GM20431 (cell line): ENCODE results near the gene NAGLU.

Experiments used
- in situ Hi-C: fragments of 300-500 bp; cut with MseI, MboI; formaldehyde crosslinking; loops from one replicate; pipeline ENCODE4 v1.15.0; 2020; ENCODE audit warnings: low sequenced_read_pairs; ENCODE audit not compliant: unreplicated experiment

NAGLU gene

DNA sequence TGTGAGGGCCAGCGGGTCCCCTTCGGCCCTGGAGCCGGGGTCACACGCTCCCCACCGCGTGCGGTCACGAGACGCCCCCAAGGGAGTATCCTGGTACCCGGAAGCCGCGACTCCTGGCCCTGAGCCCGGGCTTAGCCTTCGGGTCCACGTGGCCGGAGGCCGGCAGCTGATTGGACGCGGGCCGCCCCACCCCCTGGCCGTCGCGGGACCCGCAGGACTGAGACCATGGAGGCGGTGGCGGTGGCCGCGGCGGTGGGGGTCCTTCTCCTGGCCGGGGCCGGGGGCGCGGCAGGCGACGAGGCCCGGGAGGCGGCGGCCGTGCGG is at the start of gene NAGLU:
TSS of gene NAGLU (plus strand) at position 194 of the 324 bp plus-strand sequence. CDS start at position 226, 32 bp downstream.
- in situ Hi-C loops, result no loop called here

- in situ Hi-C loops, result no loop called here
Observed at GRCh38 chr17:42488032-42488431, 48.0 kb upstream of the NAGLU start.

DNA sequence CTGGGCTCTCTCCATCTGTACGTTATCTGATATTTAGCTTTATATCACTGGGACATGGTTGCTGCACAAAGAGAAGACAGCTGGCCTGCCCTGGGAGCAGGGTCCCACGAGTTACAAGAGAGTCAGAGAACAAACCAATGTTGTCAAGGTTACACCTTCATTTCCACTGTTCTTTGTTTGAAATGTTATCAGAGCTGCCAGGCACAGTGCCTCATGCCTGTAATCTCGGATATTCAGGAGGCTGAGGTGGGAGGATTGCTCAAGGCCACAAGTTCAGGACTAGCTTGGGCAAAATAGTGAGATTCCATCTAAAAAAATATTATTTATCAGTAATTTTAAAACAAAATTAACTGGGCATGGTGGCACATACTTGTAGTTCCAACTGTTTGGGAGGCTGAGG is 42.7 kb upstream of the NAGLU start:
- in situ Hi-C loops, result no loop called here

GRCh38 chr17:42494673-42495072 is 41.4 kb upstream of the NAGLU start:
- in situ Hi-C loops, result no loop called here

DNA sequence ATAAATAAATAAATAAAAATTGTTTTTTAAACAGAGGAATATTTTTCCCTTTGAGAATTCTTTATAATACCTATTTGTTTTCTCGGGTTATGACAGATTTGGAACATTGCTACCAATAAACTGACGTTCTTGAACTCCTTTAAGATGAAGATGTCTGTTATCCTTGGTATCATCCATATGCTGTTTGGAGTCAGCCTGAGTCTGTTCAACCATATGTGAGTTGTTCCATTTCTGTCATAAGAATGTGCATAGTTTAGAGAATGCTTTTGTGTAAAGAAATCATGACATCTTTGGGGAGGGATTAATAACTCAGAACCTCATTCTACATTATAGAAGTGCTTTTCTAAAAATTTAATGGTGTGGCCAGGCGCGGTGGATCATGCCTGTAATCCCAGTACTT is 37.2 kb upstream of the NAGLU start:
- in situ Hi-C loops, result no loop called here

DNA sequence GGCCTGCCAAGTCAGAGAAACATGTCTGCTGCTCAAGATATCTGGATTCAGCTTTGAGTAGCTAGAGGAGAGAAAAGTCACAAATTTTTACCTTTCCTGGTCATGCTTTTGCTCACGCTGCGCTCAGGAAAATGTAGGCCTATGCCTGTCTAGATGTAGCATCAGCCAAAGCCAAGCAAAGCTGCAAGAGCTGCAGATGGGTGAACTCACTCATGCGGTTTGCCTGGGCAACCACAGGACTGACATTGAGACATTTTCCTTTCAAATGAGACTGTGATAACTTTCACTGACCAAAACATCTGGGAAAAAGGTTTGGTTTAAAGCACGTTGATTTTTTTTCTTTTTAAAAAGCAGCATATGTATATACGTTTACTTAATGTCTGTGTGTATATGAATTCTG is 34.0 kb upstream of the NAGLU start:
- in situ Hi-C loops, result no loop called here

GRCh38 chr17:42502926-42503325 is 33.1 kb upstream of the NAGLU start:
- in situ Hi-C loops, result no loop called here

- in situ Hi-C loops, result no loop called here
Observed at GRCh38 chr17:42507671-42508070, 28.4 kb upstream of the NAGLU start.

DNA sequence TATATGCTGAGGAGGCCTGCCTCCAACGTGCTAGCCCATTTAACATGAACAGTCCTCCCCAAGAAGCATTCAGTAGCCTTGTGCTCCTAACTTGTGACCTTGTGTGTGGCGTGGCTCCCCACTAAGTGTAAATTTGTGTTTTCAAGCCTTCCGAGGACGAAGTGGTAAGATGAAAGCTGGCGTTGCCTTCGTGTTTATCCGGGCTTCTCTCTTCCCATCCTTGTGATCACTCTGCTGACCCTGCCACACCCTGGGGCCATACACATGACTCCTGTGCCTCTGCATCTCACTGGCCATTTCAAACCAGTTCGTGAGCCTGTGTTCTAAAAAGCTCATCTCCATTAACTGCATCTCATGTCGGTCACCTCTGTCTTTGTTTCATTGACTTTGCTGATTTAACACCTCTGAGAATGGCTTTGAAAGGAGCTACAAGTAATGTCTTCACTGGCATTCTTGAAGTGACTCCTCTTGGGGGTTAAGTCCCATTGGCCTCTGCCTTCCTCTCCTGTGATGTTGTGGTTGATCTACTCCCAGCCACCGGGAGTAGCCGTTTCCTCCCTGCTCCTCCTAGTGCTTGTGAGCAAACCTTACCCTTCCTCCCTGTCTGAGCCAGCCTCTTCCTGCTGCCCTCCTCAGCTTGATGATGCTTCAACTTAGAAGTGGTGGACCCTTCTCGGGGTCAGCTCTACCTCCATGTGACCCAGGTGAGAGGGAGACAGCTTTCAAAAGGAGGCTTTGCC is 27.4 kb upstream of the NAGLU start:
- in situ Hi-C loops, result no loop called here

- in situ Hi-C loops, result no loop called here
Observed at GRCh38 chr17:42509409-42509808, 26.6 kb upstream of the NAGLU start.

- in situ Hi-C loops, result no loop called here
Observed at GRCh38 chr17:42509841-42510240, 26.2 kb upstream of the NAGLU start.

GRCh38 chr17:42512246-42512645 is 23.8 kb upstream of the NAGLU start:
- in situ Hi-C loops, result no loop called here

DNA sequence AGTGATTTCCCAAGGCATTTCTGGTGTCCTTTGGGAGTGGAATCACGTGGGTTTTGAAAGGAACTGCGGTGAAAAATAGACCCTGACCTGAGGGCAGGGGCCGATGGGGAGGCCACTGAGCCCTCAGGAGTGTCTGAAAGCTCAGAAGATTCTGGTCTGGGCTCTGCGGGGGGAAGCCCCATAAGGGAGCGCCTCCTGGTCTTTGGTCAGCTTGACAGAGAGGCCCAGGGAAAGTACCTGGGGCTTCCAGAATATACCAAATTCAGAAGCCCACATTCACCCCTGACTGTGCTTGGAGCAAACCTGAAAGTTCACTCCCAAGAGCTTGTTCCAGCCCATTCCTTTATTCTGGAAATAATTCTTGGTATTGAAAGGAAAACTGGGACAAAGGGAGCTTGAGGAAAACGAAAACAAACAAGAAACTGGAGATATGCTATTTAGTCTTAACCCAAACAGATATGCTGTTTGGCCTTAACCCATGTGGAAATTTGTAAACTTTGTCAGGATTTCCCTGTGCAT is 23.2 kb upstream of the NAGLU start:
- in situ Hi-C loops, result no loop called here

GRCh38 chr17:42513686-42514085 is 22.4 kb upstream of the NAGLU start:
- in situ Hi-C loops, result no loop called here

DNA sequence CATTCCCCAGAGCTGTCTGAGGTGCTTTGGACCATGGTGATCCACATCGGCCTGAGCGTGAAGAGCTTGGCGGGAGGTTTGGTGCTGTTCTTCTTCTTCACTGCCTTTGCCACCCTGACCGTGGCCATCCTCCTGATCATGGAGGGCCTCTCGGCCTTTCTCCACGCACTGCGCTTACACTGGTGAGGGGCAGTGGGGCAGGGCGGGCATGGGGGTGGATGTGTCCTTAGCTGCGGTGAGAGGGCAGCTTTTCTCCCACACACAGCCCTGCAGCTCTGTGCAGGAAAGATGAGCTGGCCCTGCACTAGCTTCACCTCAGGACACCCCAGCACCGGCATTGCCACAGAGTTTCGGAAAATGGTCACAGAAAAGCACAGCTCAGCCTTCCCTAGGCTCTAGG is 21.8 kb upstream of the NAGLU start:
- in situ Hi-C loops, result no loop called here

- in situ Hi-C loops, result no loop called here
Observed at GRCh38 chr17:42514867-42515266, 21.2 kb upstream of the NAGLU start.

DNA sequence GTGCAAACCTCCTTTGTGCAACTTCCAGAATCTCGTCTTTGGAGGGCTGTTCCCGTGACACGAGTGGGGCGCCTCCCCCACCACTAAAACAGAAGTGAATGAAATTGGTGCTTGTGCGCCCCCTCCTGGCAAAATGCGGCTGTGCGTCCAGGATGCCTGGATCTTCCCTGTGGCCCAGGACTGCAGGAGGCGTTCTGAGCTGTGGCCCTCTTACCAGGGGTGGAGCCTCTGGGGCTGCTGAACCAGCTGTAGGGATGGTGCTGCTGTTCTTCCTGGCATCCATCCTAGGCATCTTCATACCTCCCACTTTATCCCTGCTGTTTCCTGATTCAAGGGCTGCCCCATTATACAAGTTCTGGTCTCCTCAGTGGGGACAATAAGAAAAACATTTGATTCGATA is 18.5 kb upstream of the NAGLU start:
- in situ Hi-C loops, result no loop called here

GRCh38 chr17:42518046-42518754 is 17.8 kb upstream of the NAGLU start:
- in situ Hi-C loops, result no loop called here

- in situ Hi-C loops, result no loop called here
Observed at GRCh38 chr17:42518755-42519545, 17.1 kb upstream of the NAGLU start.

- in situ Hi-C loops, result loop anchor here (10.0 kb wide), 2 partner anchors 95 to 195 kb away; partner anchors contain the start of gene CAVIN1
Observed at GRCh38 chr17:42519546-42520491, 16.2 kb upstream of the NAGLU start.
